ENCODE data around the gene PRSS23.
A peak's percentile ranks its signal among the peaks of the same experiment; 100 is the strongest.

PRSS23 gene

GRCh38 chr11:86800076-86800959, at the start of gene PRSS23:
Gene PRSS23 (plus strand): TSS chr11:86800542. CDS start chr11:86807644, 7,102 bp downstream.
- peak within 1 kb of the TSS; percentile 53 for H3K4me3 ChIP-seq (ENCODE audit: low read depth, low read length)
- no peak for DNase-seq (ENCODE audit: low read depth)
- no peak for TF ChIP-seq CTCF (IDR thresholded peaks at IDR 0.05; ENCODE audit: control insufficient read depth, extremely low read depth, insufficient read depth)

GRCh38 chr11:86753459-86753858, 46.9 kb upstream of the PRSS23 start:
- no peak for DNase-seq (ENCODE audit: low read depth)
- no peak overlapping the region for H3K4me3 ChIP-seq (ENCODE audit: low read depth, low read length)
- TF ChIP-seq CTCF (IDR thresholded peaks at IDR 0.05; ENCODE audit: control insufficient read depth, extremely low read depth, insufficient read depth) = no peak

GRCh38 chr11:86755146-86755545, 45.2 kb upstream of the PRSS23 start:
- H3K4me3 ChIP-seq (ENCODE audit: low read depth, low read length) = no peak overlapping the region
- DNase-seq (ENCODE audit: low read depth) = no peak
- no peak for TF ChIP-seq CTCF (IDR thresholded peaks at IDR 0.05; ENCODE audit: control insufficient read depth, extremely low read depth, insufficient read depth)

- H3K4me3 ChIP-seq (ENCODE audit: low read depth, low read length) = no peak overlapping the region
- no peak for TF ChIP-seq CTCF (IDR thresholded peaks at IDR 0.05; ENCODE audit: control insufficient read depth, extremely low read depth, insufficient read depth)
- no peak for DNase-seq (ENCODE audit: low read depth)
These were observed 42.2 kb upstream of the PRSS23 start for GRCh38 chr11:86758171-86758570.

- TF ChIP-seq CTCF (IDR thresholded peaks at IDR 0.05; ENCODE audit: control insufficient read depth, extremely low read depth, insufficient read depth) = no peak
- DNase-seq (ENCODE audit: low read depth) = no peak
These were observed 39.8 kb upstream of the PRSS23 start for GRCh38 chr11:86760577-86760976.

GRCh38 chr11:86761978-86762377, 38.4 kb upstream of the PRSS23 start:
- DNase-seq (ENCODE audit: low read depth) = no peak
- no peak for TF ChIP-seq CTCF (IDR thresholded peaks at IDR 0.05; ENCODE audit: control insufficient read depth, extremely low read depth, insufficient read depth)
- no peak overlapping the region for H3K4me3 ChIP-seq (ENCODE audit: low read depth, low read length)

More at GRCh38 chr11:86760577-86760976, 39.8 kb upstream of the PRSS23 start:
- H3K4me3 ChIP-seq (ENCODE audit: low read depth, low read length) = no peak overlapping the region
